ENCODE results near the gene BRINP2.

- TF ChIP-seq REST (IDR thresholded peaks at IDR 0.05) (no peak), CTCF (IDR thresholded peaks at IDR 0.05; ENCODE audit: low read depth, low read length, missing input control) (no peak), JUND (IDR thresholded peaks at IDR 0.05) (no peak), SP1 (IDR thresholded peaks at IDR 0.05) (no peak), RAD21 (IDR thresholded peaks at IDR 0.05) (no peak), EGR1 (IDR thresholded peaks at IDR 0.05; ENCODE audit: low read depth in 2 of 2) (no peak), MAX (IDR thresholded peaks at IDR 0.05) (no peak), ZBTB33 (IDR thresholded peaks at IDR 0.05) (no peak), GABPA (IDR thresholded peaks at IDR 0.05 in 1 of 2, conservative IDR thresholded peaks at IDR 0.05 in 1 of 2) (no peak), ATF3 (IDR thresholded peaks at IDR 0.05) (no peak), RXRA (IDR thresholded peaks at IDR 0.05) (no peak), TAF1 (conservative IDR thresholded peaks at IDR 0.05) (no peak)
Observed at GRCh38 chr1:177239792-177240191, 69.0 kb downstream of the BRINP2 start.
